IPS-15b (cell line): ENCODE data around the gene CRISPLD2.

ENCODE experiments used
- H3K27me3 ChIP-seq: one replicate; pipeline ENCODE4 v1.6.1; 2013; ENCODE audit warnings: low read length; ENCODE audit not compliant: control insufficient read depth, insufficient read depth
- H3K36me3 ChIP-seq: one replicate; pipeline ENCODE4 v1.6.1; 2013; ENCODE audit warnings: low read length; ENCODE audit not compliant: control insufficient read depth, insufficient read depth
- H3K4me1 ChIP-seq: one replicate; pipeline ENCODE4 v1.6.1; 2013; ENCODE audit warnings: mild to moderate bottlenecking, low read length; ENCODE audit not compliant: control insufficient read depth, insufficient read depth
- H3K4me3 ChIP-seq: one replicate; pipeline ENCODE4 v1.5.1; 2013; ENCODE audit warnings: low read depth, low read length
- H3K9ac ChIP-seq: one replicate; pipeline ENCODE4 v1.6.1; 2013; ENCODE audit warnings: low read depth, mild to moderate bottlenecking, low read length
- H3K9me3 ChIP-seq: one replicate; pipeline ENCODE4 v1.6.1; 2013; ENCODE audit warnings: mild to moderate bottlenecking, low read length; ENCODE audit not compliant: control insufficient read depth, insufficient read depth

Gene CRISPLD2

GRCh38 chr16:84895016-84895415, 75.2 kb downstream of the CRISPLD2 start:
- H3K9ac ChIP-seq: no peak overlapping the region
- H3K4me1 ChIP-seq: no peaks in the 10 kb centered on the region
- no peak overlapping the region for H3K4me3 ChIP-seq
- H3K9me3 ChIP-seq: no peaks in the 10 kb centered on the region
- no peaks in the 10 kb centered on the region for H3K27me3 ChIP-seq
- no peaks in the 10 kb centered on the region for H3K36me3 ChIP-seq

GRCh38 chr16:84896847-84897246, 77.1 kb downstream of the CRISPLD2 start:
- Histone ChIP-seq H3K4me1 (no peaks in the 10 kb centered on the region), H3K27me3 (no peaks in the 10 kb centered on the region), H3K9ac (no peak overlapping the region), H3K9me3 (no peaks in the 10 kb centered on the region), H3K36me3 (no peaks in the 10 kb centered on the region), H3K4me3 (no peak overlapping the region)

- Histone ChIP-seq H3K27me3 (no peaks in the 10 kb centered on the region), H3K36me3 (no peaks in the 10 kb centered on the region), H3K4me3 (no peak overlapping the region), H3K4me1 (no peaks in the 10 kb centered on the region), H3K9me3 (no peaks in the 10 kb centered on the region), H3K9ac (no peak overlapping the region)
Observed at GRCh38 chr16:84897911-84898377, 78.2 kb downstream of the CRISPLD2 start.

- Histone ChIP-seq H3K9ac (no peak overlapping the region), H3K4me3 (no peak overlapping the region), H3K4me1 (no peaks in the 10 kb centered on the region), H3K9me3 (no peaks in the 10 kb centered on the region), H3K27me3 (no peaks in the 10 kb centered on the region), H3K36me3 (no peaks in the 10 kb centered on the region)
Observed at GRCh38 chr16:84898447-84898846, 78.7 kb downstream of the CRISPLD2 start.

GRCh38 chr16:84899414-84899813, 79.6 kb downstream of the CRISPLD2 start:
- no peaks in the 10 kb centered on the region for H3K36me3 ChIP-seq
- H3K27me3 ChIP-seq: no peaks in the 10 kb centered on the region
- no peak overlapping the region for H3K9ac ChIP-seq
- H3K4me1 ChIP-seq: no peaks in the 10 kb centered on the region
- H3K9me3 ChIP-seq: no peaks in the 10 kb centered on the region
- H3K4me3 ChIP-seq: no peak overlapping the region

- Histone ChIP-seq H3K4me3 (no peak overlapping the region), H3K9ac (no peak overlapping the region), H3K27me3 (no peaks in the 10 kb centered on the region), H3K9me3 (no peaks in the 10 kb centered on the region), H3K36me3 (no peaks in the 10 kb centered on the region), H3K4me1 (no peaks in the 10 kb centered on the region)
Observed at GRCh38 chr16:84905965-84906460, 86.2 kb downstream of the CRISPLD2 start.

- no peak overlapping the region for H3K4me3 ChIP-seq
- no peaks in the 10 kb centered on the region for H3K4me1 ChIP-seq
- H3K27me3 ChIP-seq: no peaks in the 10 kb centered on the region
- no peaks in the 10 kb centered on the region for H3K9me3 ChIP-seq
- H3K9ac ChIP-seq: no peak overlapping the region
- no peaks in the 10 kb centered on the region for H3K36me3 ChIP-seq
Observed at GRCh38 chr16:84907051-84907450, 87.3 kb downstream of the CRISPLD2 start.

GRCh38 chr16:84907575-84907974, 87.8 kb downstream of the CRISPLD2 start:
- Histone ChIP-seq H3K36me3 (no peaks in the 10 kb centered on the region), H3K4me1 (no peaks in the 10 kb centered on the region), H3K9me3 (no peaks in the 10 kb centered on the region), H3K4me3 (no peak overlapping the region), H3K27me3 (no peaks in the 10 kb centered on the region), H3K9ac (no peak overlapping the region)

GRCh38 chr16:84909476-84910085, 89.8 kb downstream of the CRISPLD2 start:
- H3K4me3 ChIP-seq: no peak overlapping the region
- no peaks in the 10 kb centered on the region for H3K4me1 ChIP-seq
- H3K9me3 ChIP-seq: no peaks in the 10 kb centered on the region
- H3K9ac ChIP-seq: no peak overlapping the region
- no peaks in the 10 kb centered on the region for H3K27me3 ChIP-seq
- H3K36me3 ChIP-seq: no peaks in the 10 kb centered on the region

GRCh38 chr16:84911486-84912216, 91.9 kb downstream of the CRISPLD2 start:
- H3K9ac ChIP-seq: no peak overlapping the region
- no peaks in the 10 kb centered on the region for H3K36me3 ChIP-seq
- no peaks in the 10 kb centered on the region for H3K4me1 ChIP-seq
- no peak overlapping the region for H3K4me3 ChIP-seq
- H3K27me3 ChIP-seq: no peaks in the 10 kb centered on the region
- no peaks in the 10 kb centered on the region for H3K9me3 ChIP-seq

GRCh38 chr16:84913315-84913714, 93.5 kb downstream of the CRISPLD2 start:
- Histone ChIP-seq H3K27me3 (no peaks in the 10 kb centered on the region), H3K9ac (no peak overlapping the region), H3K9me3 (no peaks in the 10 kb centered on the region), H3K36me3 (no peaks in the 10 kb centered on the region), H3K4me3 (no peak overlapping the region), H3K4me1 (no peaks in the 10 kb centered on the region)

GRCh38 chr16:84914273-84914672, 94.5 kb downstream of the CRISPLD2 start:
- H3K9me3 ChIP-seq: no peaks in the 10 kb centered on the region
- no peaks in the 10 kb centered on the region for H3K4me1 ChIP-seq
- H3K4me3 ChIP-seq: no peak overlapping the region
- H3K36me3 ChIP-seq: no peaks in the 10 kb centered on the region
- H3K27me3 ChIP-seq: no peaks in the 10 kb centered on the region
- no peak overlapping the region for H3K9ac ChIP-seq
